H1 (cell line): ENCODE results near the gene SS18L1. TPM values are rescaled to one million over a fixed set of nuclear protein-coding genes. Genes with fewer than 3 reads are reported as not detected.

Experiments used
- CTCF ChIA-PET: fragments of 300-600 bp; sonication (Branson Sonifier 250); formaldehyde crosslinking; loops from one replicate; lab custom pipeline; 2021; ENCODE audit not compliant: partially characterized antibody; lab: Charles Lee
- POLR2A ChIA-PET: fragments of 300-600 bp; sonication (Branson Sonifier 250); formaldehyde crosslinking; loops from one replicate; lab custom pipeline; 2021; ENCODE audit warnings: inconsistent platforms; ENCODE audit not compliant: partially characterized antibody; lab: Charles Lee
- DNase-seq, 2 experiments: peaks; one replicate each; pipeline versions ENCODE4 v3.0.0 to v3.0.0-alpha.2; 2010 to 2022; ENCODE audit warnings: low spot score in 2 of 2, low read depth in 1 of 2, mixed read lengths in 1 of 2
- FAIRE-seq: peaks from 2 replicates; lab custom pipeline; 2011; peaks lifted over from hg19 to GRCh38; lab: Jason Lieb, UNC
- H2AFZ ChIP-seq: 2 replicates; pipeline ENCODE4 v1.8.1; 2012; ENCODE audit warnings: low read length, inconsistent platforms
- H2AK5ac ChIP-seq: 2 replicates; pipeline ENCODE4 v1.6.1; 2013; ENCODE audit warnings: low read depth, low read length
- H2BK120ac ChIP-seq: replicated peaks from 2 replicates; pipeline ENCODE3; 2013; ENCODE audit warnings: low read depth, low read length, inconsistent platforms
- H2BK12ac ChIP-seq: 2 replicates; pipeline ENCODE4 v1.6.1; 2013; ENCODE audit warnings: low read depth, low read length
- H2BK15ac ChIP-seq: 2 replicates; pipeline ENCODE4 v1.6.1; 2013; ENCODE audit warnings: low read length
- H2BK20ac ChIP-seq: 2 replicates; pipeline ENCODE4 v1.6.1; 2013; ENCODE audit warnings: low read length
- H2BK5ac ChIP-seq: 2 replicates; pipeline ENCODE4 v1.6.1; 2013; ENCODE audit warnings: low read depth, low read length
- H3K14ac ChIP-seq: 2 replicates; pipeline ENCODE4 v1.6.1; 2013; ENCODE audit warnings: inconsistent platforms; ENCODE audit not compliant: insufficient read length
- H3K18ac ChIP-seq: 2 replicates; pipeline ENCODE4 v1.6.1; 2013; ENCODE audit warnings: low read length; ENCODE audit errors: extremely low read depth
- H3K23ac ChIP-seq: 2 replicates; pipeline ENCODE4 v1.6.1; 2013; ENCODE audit warnings: inconsistent platforms; ENCODE audit not compliant: insufficient read length
- H3K23me2 ChIP-seq: 2 replicates; pipeline ENCODE4 v1.6.1; 2013; ENCODE audit warnings: low read depth, low read length
- H3K27ac ChIP-seq: 2 replicates; pipeline ENCODE4 v1.6.1; 2011; ENCODE audit warnings: low read depth, low read length, inconsistent platforms
- H3K27me3 ChIP-seq, 4 experiments: replicated peaks in 1 of 4; 1 replicate in 1 of 4; 2 replicates in 3 of 4; pipeline versions ENCODE4 v1.6.1 to v1.8.1; 2011 to 2013; ENCODE audit warnings: low read length in 3 of 4, mild to moderate bottlenecking in 3 of 4, inconsistent platforms in 2 of 4, mixed read lengths in 2 of 4, moderate library complexity in 1 of 4; ENCODE audit not compliant: control insufficient read depth in 3 of 4, insufficient read depth in 3 of 4; ENCODE audit errors: extremely low read depth in 1 of 4
- H3K36me3 ChIP-seq, 4 experiments: 2 replicates each; pipeline versions ENCODE4 v1.6.1 to v1.8.1; 2011 to 2013; ENCODE audit warnings: mild to moderate bottlenecking in 4 of 4, low read length in 3 of 4, moderate library complexity in 2 of 4, control low read depth in 1 of 4, inconsistent platforms in 1 of 4; ENCODE audit not compliant: insufficient read depth in 4 of 4, control insufficient read depth in 2 of 4
- H3K4ac ChIP-seq: replicated peaks from 2 replicates; pipeline ENCODE3; 2013; ENCODE audit warnings: low read length, low read depth, mixed read lengths, inconsistent platforms; ENCODE audit not compliant: insufficient read length
- H3K4me1 ChIP-seq, 4 experiments: replicated peaks in 1 of 4; 1 replicate in 1 of 4; 2 replicates in 3 of 4; pipeline versions ENCODE4 v1.6.1 to v1.8.1; 2011 to 2013; ENCODE audit warnings: low read length in 3 of 4, inconsistent platforms in 2 of 4, mixed read lengths in 1 of 4; ENCODE audit not compliant: insufficient read depth in 4 of 4, control insufficient read depth in 3 of 4
- H3K4me2 ChIP-seq, 2 experiments: 2 replicates each; pipeline versions ENCODE4 v1.6.1 to v1.8.1; 2011 to 2013; ENCODE audit warnings: low read depth in 2 of 2, low read length in 2 of 2, control low read depth in 1 of 2, inconsistent platforms in 1 of 2, mild to moderate bottlenecking in 1 of 2; ENCODE audit not compliant: insufficient read depth in 1 of 2
- H3K4me3 ChIP-seq, 4 experiments: fragments of 200-600, 300-600 bp in 1 of 4; sonication (generic), shearing (Covaris generic), sonication (Bioruptor Twin) in 1 of 4; 2 replicates each; pipeline versions ENCODE4 v1.5.1 to v1.8.1; 2011 to 2016; ENCODE audit warnings: low read length in 4 of 4, low read depth in 3 of 4, control low read depth in 2 of 4, inconsistent platforms in 2 of 4, mild to moderate bottlenecking in 2 of 4, mixed read lengths in 1 of 4, moderate library complexity in 1 of 4; ENCODE audit not compliant: insufficient read depth in 2 of 4; ENCODE audit errors: extremely low read depth in 1 of 4
- H3K56ac ChIP-seq: replicated peaks from 2 replicates; pipeline ENCODE3; 2013; ENCODE audit warnings: low read depth, mild to moderate bottlenecking, mixed read lengths, low read length, inconsistent platforms; ENCODE audit not compliant: insufficient read length
- H3K79me1 ChIP-seq: 2 replicates; pipeline ENCODE4 v1.6.1; 2013; ENCODE audit warnings: low read depth, low read length, control low read depth
- H3K79me2 ChIP-seq, 2 experiments: 2 replicates each; pipeline versions ENCODE4 v1.6.1 to v1.8.1; 2012 to 2013; ENCODE audit warnings: low read length in 2 of 2, mild to moderate bottlenecking in 2 of 2, inconsistent platforms in 1 of 2; ENCODE audit not compliant: insufficient read depth in 2 of 2, control insufficient read depth in 1 of 2
- H3K9ac ChIP-seq, 4 experiments: replicated peaks in 1 of 4; 1 replicate in 1 of 4; 2 replicates in 3 of 4; pipeline versions ENCODE4 v1.6.1 to v1.8.1; 2011 to 2013; ENCODE audit warnings: low read depth in 3 of 4, low read length in 3 of 4, control low read depth in 2 of 4, mild to moderate bottlenecking in 2 of 4, moderate library complexity in 2 of 4, inconsistent platforms in 1 of 4; ENCODE audit errors: extremely low read depth in 1 of 4
- H3K9me3 ChIP-seq, 2 experiments: 2 replicates each; pipeline versions ENCODE4 v1.6.1 to v1.8.1; 2012 to 2013; ENCODE audit warnings: mild to moderate bottlenecking in 2 of 2, moderate library complexity in 2 of 2, control low read depth in 1 of 2, inconsistent platforms in 1 of 2, low read depth in 1 of 2, low read length in 1 of 2, mixed read lengths in 1 of 2; ENCODE audit not compliant: insufficient read depth in 2 of 2
- H4K20me1 ChIP-seq, 2 experiments: replicated peaks in 1 of 2; 2 replicates each; pipeline versions ENCODE3 to v1.8.1; 2011 to 2013; ENCODE audit warnings: inconsistent platforms in 2 of 2, low read length in 2 of 2, mild to moderate bottlenecking in 1 of 2; ENCODE audit not compliant: insufficient read depth in 2 of 2, control insufficient read depth in 1 of 2
- H4K5ac ChIP-seq: 2 replicates; pipeline ENCODE4 v1.6.1; 2013; ENCODE audit warnings: low read length, low read depth, mixed read lengths, inconsistent platforms; ENCODE audit not compliant: insufficient read length
- H4K8ac ChIP-seq: 2 replicates; pipeline ENCODE4 v1.8.0; 2013; ENCODE audit warnings: mild to moderate bottlenecking, moderate library complexity, low read length, inconsistent platforms; ENCODE audit not compliant: insufficient read depth; ENCODE audit errors: extremely low read depth
- H4K91ac ChIP-seq: replicated peaks from 2 replicates; pipeline ENCODE3; 2013; ENCODE audit warnings: low read length, mixed read lengths, inconsistent platforms; ENCODE audit not compliant: insufficient read length
- CBX8 ChIP-seq: fragments of 300-800, 300-1000 bp; sonication (generic); IDR thresholded peaks from 2 replicates; pipeline ENCODE4 v1.7.1; 2016; ENCODE audit warnings: low read depth, low read length, borderline replicate concordance
- EGR1 ChIP-seq: IDR thresholded peaks from 2 replicates; pipeline ENCODE4 v1.6.1; 2011; ENCODE audit warnings: low read depth, low read length, borderline replicate concordance
- EZH2 ChIP-seq: fragments of 200-600 bp; sonication (generic); IDR thresholded peaks from 2 replicates; pipeline ENCODE4 v1.7.1; 2012; ENCODE audit warnings: low read depth, mild to moderate bottlenecking, moderate library complexity, low read length, inconsistent platforms; ENCODE audit not compliant: severe bottlenecking
- KDM5A ChIP-seq: fragments of 200-600 bp; IDR thresholded peaks from 2 replicates; pipeline ENCODE4 v1.7.1; 2012; ENCODE audit warnings: mild to moderate bottlenecking, low read length, inconsistent platforms, mixed read lengths
- POLR2A ChIP-seq, 2 experiments: IDR thresholded peaks; 1 replicate in 1 of 2; 2 replicates in 1 of 2; pipeline ENCODE4 v1.6.1; 2011; ENCODE audit warnings: low read depth in 2 of 2, low read length in 2 of 2, mild to moderate bottlenecking in 2 of 2; ENCODE audit errors: control extremely low read depth in 1 of 2
- SIX5 ChIP-seq: IDR thresholded peaks from 2 replicates; pipeline ENCODE4 v1.6.1; 2011; ENCODE audit warnings: mild to moderate bottlenecking, low read depth, low read length
- SP1 ChIP-seq: IDR thresholded peaks from 2 replicates; pipeline ENCODE4 v1.6.1; 2011; ENCODE audit warnings: low read depth, low read length
- SP2 ChIP-seq: IDR thresholded peaks from 2 replicates; pipeline ENCODE4 v1.6.1; 2012; ENCODE audit warnings: mild to moderate bottlenecking, low read length, inconsistent platforms
- SUZ12 ChIP-seq: fragments of 200-600 bp; sonication (generic); IDR thresholded peaks from 2 replicates; pipeline ENCODE4 v1.6.1; 2012; ENCODE audit warnings: mild to moderate bottlenecking, inconsistent platforms, low read length, moderate library complexity, mixed read lengths
- TEAD4 ChIP-seq: IDR thresholded peaks from 2 replicates; pipeline ENCODE4 v1.6.1; 2012; ENCODE audit warnings: low read depth, low read length, inconsistent platforms, mixed read lengths
- WGBS, 2 experiments: shearing (Covaris generic) in 1 of 2; methylation state at CpG; one replicate each; pipeline versions ENCODE4 v1.1.6 to v1.1.7; 2013 to 2015; ENCODE audit warnings: low lambda C conversion rate in 2 of 2, mixed read lengths in 2 of 2, inconsistent platforms in 1 of 2, low coverage in 1 of 2, missing lambda C conversion rate in 1 of 2; ENCODE audit not compliant: insufficient replicate concordance in 2 of 2, insufficient coverage in 1 of 2, insufficient read length in 1 of 2; ENCODE audit errors: extremely low coverage in 1 of 2, missing lambda C conversion rate in 1 of 2; 5-methylcytosine and 5-hydroxymethylcytosine counted together
- polyA plus RNA-seq, 7 experiments: library from polyadenylated mRNA; depleted of rRNA in 3 of 7; stranded (reverse) in 5 of 7; unstranded in 2 of 7; fragments of >200 nt in 5 of 7; fragments of 200-250 nt in 2 of 7; gene quantifications; 1 replicate in 5 of 7; 2 replicates in 1 of 7; 4 replicates in 1 of 7; pipeline versions ENCODE4 v1.2.1 to v1.2.3, GENCODE V29; 2011 to 2013; ENCODE audit warnings: missing spikeins in 2 of 7, mixed read lengths in 2 of 7
- total RNA-seq: library from RNA; stranded (reverse); fragmentation: NEBNext Ultra II Directional; extraction: Animal tissue kit (Norgen Biotek cat#: 25700); gene quantifications from 2 replicates; pipeline ENCODE4 v1.2.1, GENCODE V29; 2021
- TF ChIP-seq, protein P1 (sequence below): IDR thresholded peaks from 2 replicates; pipeline ENCODE4 v1.6.1; 2011; ENCODE audit warnings: low read depth, mild to moderate bottlenecking, low read length; ENCODE audit not compliant: insufficient read depth
- TF ChIP-seq, protein P2 (sequence below): IDR thresholded peaks from 2 replicates; pipeline ENCODE4 v1.6.1; 2012; ENCODE audit warnings: inconsistent platforms
- TF ChIP-seq, protein P3 (sequence below): IDR thresholded peaks from 2 replicates; pipeline ENCODE4 v1.6.1; 2011; ENCODE audit warnings: low read length, improper control_type of control experiment

The SS18L1 gene
- total and polyA plus RNA-seq, 2 of the 8 experiments (the other 6 are each of a cell fraction or from before 2014, with no cell fraction given), result 28.4 to 29.7 TPM

DNA sequence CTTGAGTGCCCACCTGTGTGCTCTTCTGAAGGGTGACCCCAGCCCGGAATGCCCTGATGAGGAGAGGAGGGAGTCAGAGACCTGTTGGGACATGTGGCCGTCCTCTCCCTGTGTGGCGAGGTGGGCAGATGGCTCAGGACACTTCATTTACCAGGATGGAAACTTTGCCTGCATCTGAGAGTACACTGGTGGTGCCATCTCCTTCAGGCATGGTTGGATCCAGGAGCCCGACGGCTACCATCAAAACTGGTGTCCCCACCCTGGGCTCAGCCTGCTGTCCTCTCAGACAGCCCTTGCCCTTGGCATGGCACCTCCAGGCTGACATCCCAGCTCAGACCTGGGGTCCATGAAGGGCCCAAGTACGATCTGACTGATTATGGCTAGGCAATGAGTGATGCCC lies 87.7 kb downstream of the SS18L1 start:
- H3K36me3 ChIP-seq, result no peaks in the 10 kb centered on the region
- WGBS, 2 experiments, result 92% methylated on average over 6 of the region's 6 CpGs; no CpG with 5 or more reads in 1 of the 2 experiments
- no peak overlapping the region for H4K91ac ChIP-seq
- TF ChIP-seq CBX8 (no peak), POLR2A (IDR thresholded peaks at IDR 0.05; ENCODE audit: control extremely low read depth in 1 of 2, low read depth in 2 of 2, low read length in 2 of 2) (no peak), SIX5 (no peak), EZH2 (no peak), SP1 (no peak), SP2 (no peak), KDM5A (no peak), SUZ12 (no peak), EGR1 (no peak), TEAD4 (no peak)
- TF ChIP-seq, protein P1, sequence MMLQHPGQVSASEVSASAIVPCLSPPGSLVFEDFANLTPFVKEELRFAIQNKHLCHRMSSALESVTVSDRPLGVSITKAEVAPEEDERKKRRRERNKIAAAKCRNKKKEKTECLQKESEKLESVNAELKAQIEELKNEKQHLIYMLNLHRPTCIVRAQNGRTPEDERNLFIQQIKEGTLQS, result no peak
- TF ChIP-seq, protein P2, sequence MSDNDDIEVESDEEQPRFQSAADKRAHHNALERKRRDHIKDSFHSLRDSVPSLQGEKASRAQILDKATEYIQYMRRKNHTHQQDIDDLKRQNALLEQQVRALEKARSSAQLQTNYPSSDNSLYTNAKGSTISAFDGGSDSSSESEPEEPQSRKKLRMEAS, result no peak
- TF ChIP-seq, protein P3, sequence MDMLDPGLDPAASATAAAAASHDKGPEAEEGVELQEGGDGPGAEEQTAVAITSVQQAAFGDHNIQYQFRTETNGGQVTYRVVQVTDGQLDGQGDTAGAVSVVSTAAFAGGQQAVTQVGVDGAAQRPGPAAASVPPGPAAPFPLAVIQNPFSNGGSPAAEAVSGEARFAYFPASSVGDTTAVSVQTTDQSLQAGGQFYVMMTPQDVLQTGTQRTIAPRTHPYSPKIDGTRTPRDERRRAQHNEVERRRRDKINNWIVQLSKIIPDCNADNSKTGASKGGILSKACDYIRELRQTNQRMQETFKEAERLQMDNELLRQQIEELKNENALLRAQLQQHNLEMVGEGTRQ, result no peak

More for the DNA sequence above, 87.7 kb downstream of the SS18L1 start:
- Histone ChIP-seq H3K23ac (no peak overlapping the region), H3K9ac (no peak overlapping the region), H3K4me2 (no peak overlapping the region), H2BK5ac (no peak overlapping the region), H3K23me2 (peaks cover 18% of the 10 kb centered on the region), H3K56ac (no peak overlapping the region), H3K27ac (no peak overlapping the region), H2AK5ac (no peak overlapping the region), H2BK120ac (no peak overlapping the region), H3K79me2 (no peaks in the 10 kb centered on the region), H4K8ac (no peak overlapping the region), H3K4me1 (peaks cover 0 to 8% (median 5%) of the 10 kb centered on the region in 4 experiments; a peak in 5 of 7 replicates), H3K9me3 (peaks cover 0 to 5% of the 10 kb centered on the region in 2 experiments; a peak in 1 of 4 replicates), H2BK20ac (no peak overlapping the region), H4K5ac (no peak overlapping the region), H2BK15ac (no peak overlapping the region), H3K27me3 (peaks cover 0 to 3% (median under 1%) of the 10 kb centered on the region in 4 experiments; a peak in 3 of 7 replicates), H2AFZ (no peak overlapping the region), H3K79me1 (0 out of 2 replicates have a peak, but pooled peaks cover 2% of the 10 kb centered on the region), H4K20me1 (peaks cover 0 to 15% of the 10 kb centered on the region in 2 experiments), H3K4me3 (no peak overlapping the region), H2BK12ac (no peak overlapping the region), H3K14ac (no peak overlapping the region), H3K18ac (no peak overlapping the region), H3K4ac (no peak overlapping the region)
- no peak for DNase-seq
- ChIA-PET POLR2A (no interaction called here), CTCF (interaction anchor here (1.0 kb wide), 1 partner anchor 29 kb away, joined by 3 read pairs; no protein-coding TSS in a partner anchor)
- no peak for FAIRE-seq
